ENCODE data around the gene MDGA2. TPM values are rescaled to one million over a fixed set of nuclear protein-coding genes. Genes with fewer than 3 reads are reported as not detected.

The MDGA2 gene
- total and polyA plus RNA-seq, 2 of the 4 experiments (the other 2 are of a cell fraction), result 0.02 TPM; not detected in 1

DNA sequence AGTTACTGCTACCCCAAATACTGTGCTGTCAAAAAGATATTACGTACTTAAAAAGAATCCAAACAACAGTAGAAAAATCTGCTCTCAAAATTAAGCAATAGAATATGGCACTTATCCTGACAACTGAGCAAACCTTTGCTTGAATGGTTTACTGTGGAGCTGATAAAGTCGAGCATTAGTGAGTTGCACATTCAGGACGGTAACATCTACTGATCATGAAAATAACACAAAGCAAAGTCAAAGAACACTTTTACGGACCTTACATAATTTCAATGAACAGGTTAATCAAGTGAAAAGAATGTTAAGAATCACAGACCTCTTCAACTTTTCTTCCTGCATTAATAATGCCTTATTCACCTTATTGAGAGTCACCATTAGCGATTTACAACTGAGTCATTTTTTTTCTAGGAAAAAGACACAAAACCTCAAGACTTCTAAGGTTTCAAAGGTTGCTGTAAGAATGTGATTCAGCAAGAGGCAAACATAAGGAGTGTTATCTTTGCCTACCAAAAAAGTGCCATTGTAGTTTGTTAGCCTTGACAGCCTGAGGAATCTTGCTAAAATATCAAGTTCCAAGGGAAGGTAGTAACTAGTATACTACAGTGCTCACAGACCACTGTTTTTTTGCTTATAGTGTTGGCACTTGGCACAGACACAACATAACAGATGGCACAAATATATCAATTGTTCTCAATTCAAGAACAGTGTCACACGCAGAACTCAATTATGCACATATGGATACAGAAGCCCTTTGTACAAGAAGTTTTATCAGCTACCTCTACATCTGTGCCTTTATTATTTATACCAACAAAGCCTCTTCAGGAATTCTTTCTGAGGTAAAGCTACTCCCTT is 689.6 kb downstream of the MDGA2 start:
- H2BK20ac ChIP-seq (ENCODE audit: low read depth, low read length), result no peak overlapping the region
- no peak overlapping the region for H3K27ac ChIP-seq (ENCODE audit: insufficient read depth, low read length)
- no peaks in the 10 kb centered on the region for H3K79me1 ChIP-seq (ENCODE audit: low read depth in 1 of 2, low read length in 2 of 2)
- H2AK5ac ChIP-seq (ENCODE audit: low read depth, low read length), result no peak overlapping the region
- ATAC-seq (ENCODE audit: low read depth) (no peak), DNase-seq (no peak)
- no peak overlapping the region for H2AFZ ChIP-seq (replicated peaks; ENCODE audit: low read length, poor library complexity)
- TF ChIP-seq MXI1 (IDR thresholded peaks at IDR 0.05; ENCODE audit: borderline replicate concordance, low read depth, low read length), result no peak
- TF ChIP-seq CEBPB (IDR thresholded peaks at IDR 0.05; ENCODE audit: low read depth, low read length), result no peak
- TF ChIP-seq RAD21 (IDR thresholded peaks at IDR 0.05; ENCODE audit: low read length), result no peak
- TF ChIP-seq, protein P1, sequence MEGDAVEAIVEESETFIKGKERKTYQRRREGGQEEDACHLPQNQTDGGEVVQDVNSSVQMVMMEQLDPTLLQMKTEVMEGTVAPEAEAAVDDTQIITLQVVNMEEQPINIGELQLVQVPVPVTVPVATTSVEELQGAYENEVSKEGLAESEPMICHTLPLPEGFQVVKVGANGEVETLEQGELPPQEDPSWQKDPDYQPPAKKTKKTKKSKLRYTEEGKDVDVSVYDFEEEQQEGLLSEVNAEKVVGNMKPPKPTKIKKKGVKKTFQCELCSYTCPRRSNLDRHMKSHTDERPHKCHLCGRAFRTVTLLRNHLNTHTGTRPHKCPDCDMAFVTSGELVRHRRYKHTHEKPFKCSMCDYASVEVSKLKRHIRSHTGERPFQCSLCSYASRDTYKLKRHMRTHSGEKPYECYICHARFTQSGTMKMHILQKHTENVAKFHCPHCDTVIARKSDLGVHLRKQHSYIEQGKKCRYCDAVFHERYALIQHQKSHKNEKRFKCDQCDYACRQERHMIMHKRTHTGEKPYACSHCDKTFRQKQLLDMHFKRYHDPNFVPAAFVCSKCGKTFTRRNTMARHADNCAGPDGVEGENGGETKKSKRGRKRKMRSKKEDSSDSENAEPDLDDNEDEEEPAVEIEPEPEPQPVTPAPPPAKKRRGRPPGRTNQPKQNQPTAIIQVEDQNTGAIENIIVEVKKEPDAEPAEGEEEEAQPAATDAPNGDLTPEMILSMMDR (conservative IDR thresholded peaks at IDR 0.05; ENCODE audit: low read depth, low read length), result no peak
- TF ChIP-seq CHD1 (IDR thresholded peaks at IDR 0.05; ENCODE audit: low read depth, low read length), result no peak
- TF ChIP-seq MAZ (IDR thresholded peaks at IDR 0.05; ENCODE audit: borderline replicate concordance, low read depth, low read length), result no peak
- TF ChIP-seq FOS (IDR thresholded peaks at IDR 0.05; ENCODE audit: low read depth, low read length), result no peak
- no peak for TF ChIP-seq SMC3 (IDR thresholded peaks at IDR 0.05; ENCODE audit: low read depth, low read length)
- TF ChIP-seq RFX5 (IDR thresholded peaks at IDR 0.05; ENCODE audit: low read depth, low read length), result no peak
- H4K91ac ChIP-seq (ENCODE audit: insufficient read depth, low read depth, low read length), result no peak overlapping the region
- no peaks in the 10 kb centered on the region for H3K36me3 ChIP-seq (ENCODE audit: control insufficient read depth, insufficient read depth, low read length)
- intact Hi-C loops (cut with micrococcal nuclease) (no loop called here), in situ Hi-C loops (cut with MboI; ENCODE audit: low sequenced_read_pairs) (no loop called here), dilution Hi-C loops (cut with HindIII; ENCODE audit: low sequenced_read_pairs, unreplicated experiment) (no loop called here)
- H2AK9ac ChIP-seq (replicated peaks; ENCODE audit: low read depth, low read length, poor library complexity), result no peak overlapping the region
- no peaks in the 10 kb centered on the region for H3K27me3 ChIP-seq (ENCODE audit: control insufficient read depth, insufficient read depth, low read length)
- BruUV-seq (replicated peaks), result no TSS peak
- H3K4me2 ChIP-seq (ENCODE audit: low read depth, low read length), result no peak overlapping the region
- no peaks in the 10 kb centered on the region for H3K9me1 ChIP-seq (ENCODE audit: insufficient read depth, low read length)
- no peak overlapping the region for H2BK15ac ChIP-seq (ENCODE audit: low read depth, low read length)
- no peak overlapping the region for H3K9ac ChIP-seq (ENCODE audit: low read depth, low read length)
- no peaks in the 10 kb centered on the region for H3K9me3 ChIP-seq (ENCODE audit: control insufficient read depth, insufficient read depth, low read length)
- H2BK120ac ChIP-seq (ENCODE audit: low read depth, low read length), result no peak overlapping the region
- H3K14ac ChIP-seq (replicated peaks; ENCODE audit: low read depth, low read length), result no peak overlapping the region
- H3K4ac ChIP-seq (ENCODE audit: low read depth, low read length), result no peak overlapping the region
- no peak overlapping the region for H4K8ac ChIP-seq (ENCODE audit: low read depth in 2 of 2, low read length in 2 of 2)
- H3K4me3 ChIP-seq (ENCODE audit: insufficient read depth, low read depth, low read length), result no peak overlapping the region
- no peak overlapping the region for H3K56ac ChIP-seq (ENCODE audit: extremely low read depth, insufficient read depth, low read length)
- no peak overlapping the region for H4K5ac ChIP-seq (ENCODE audit: low read depth, low read length)
- H2BK5ac ChIP-seq (ENCODE audit: low read depth, low read length, poor library complexity, severe bottlenecking), result no peak overlapping the region
- ChIA-PET POLR2A (ENCODE audit: unreplicated experiment) (no interaction called here), CTCF (no interaction called here)
- no peak overlapping the region for H3K23ac ChIP-seq (ENCODE audit: low read depth, low read length)
- no peaks in the 10 kb centered on the region for H3K4me1 ChIP-seq (ENCODE audit: control insufficient read depth, insufficient read depth, low read length)
- H4K20me1 ChIP-seq (ENCODE audit: insufficient read depth, low read length), result no peaks in the 10 kb centered on the region
- WGBS, 2 experiments (ENCODE audit: extremely low coverage in 2 of 2, insufficient read length in 1 of 2), result no CpG with 5 or more reads among the region's 6 CpGs
- no peak overlapping the region for H3K18ac ChIP-seq (ENCODE audit: low read depth, low read length)

All from IMR-90 (cell line).